H1 (cell line): ENCODE measurements around the gene DEPP1. TPM values are rescaled to one million over a fixed set of nuclear protein-coding genes. Genes with fewer than 3 reads are reported as not detected.
A peak's percentile ranks its signal among the peaks of the same experiment; 100 is the strongest.

Experiments
- CTCF ChIA-PET: fragments of 300-600 bp; sonication (Branson Sonifier 250); formaldehyde crosslinking; loops from one replicate; lab custom pipeline; 2021; ENCODE audit not compliant: partially characterized antibody; lab: Charles Lee
- POLR2A ChIA-PET: fragments of 300-600 bp; sonication (Branson Sonifier 250); formaldehyde crosslinking; loops from one replicate; lab custom pipeline; 2021; ENCODE audit warnings: inconsistent platforms; ENCODE audit not compliant: partially characterized antibody; lab: Charles Lee
- DNase-seq, 2 experiments: peaks; one replicate each; pipeline versions ENCODE4 v3.0.0 to v3.0.0-alpha.2; 2010 to 2022; ENCODE audit warnings: low spot score in 2 of 2, low read depth in 1 of 2, mixed read lengths in 1 of 2
- FAIRE-seq: peaks from 2 replicates; lab custom pipeline; 2011; peaks lifted over from hg19 to GRCh38; lab: Jason Lieb, UNC
- H2AFZ ChIP-seq: 2 replicates; pipeline ENCODE4 v1.8.1; 2012; ENCODE audit warnings: low read length, inconsistent platforms
- H2AK5ac ChIP-seq: 2 replicates; pipeline ENCODE4 v1.6.1; 2013; ENCODE audit warnings: low read depth, low read length
- H2BK120ac ChIP-seq: replicated peaks from 2 replicates; pipeline ENCODE3; 2013; ENCODE audit warnings: low read depth, low read length, inconsistent platforms
- H2BK12ac ChIP-seq: 2 replicates; pipeline ENCODE4 v1.6.1; 2013; ENCODE audit warnings: low read depth, low read length
- H2BK15ac ChIP-seq: 2 replicates; pipeline ENCODE4 v1.6.1; 2013; ENCODE audit warnings: low read length
- H2BK20ac ChIP-seq: 2 replicates; pipeline ENCODE4 v1.6.1; 2013; ENCODE audit warnings: low read length
- H2BK5ac ChIP-seq: 2 replicates; pipeline ENCODE4 v1.6.1; 2013; ENCODE audit warnings: low read depth, low read length
- H3K14ac ChIP-seq: 2 replicates; pipeline ENCODE4 v1.6.1; 2013; ENCODE audit warnings: inconsistent platforms; ENCODE audit not compliant: insufficient read length
- H3K18ac ChIP-seq: 2 replicates; pipeline ENCODE4 v1.6.1; 2013; ENCODE audit warnings: low read length; ENCODE audit errors: extremely low read depth
- H3K23ac ChIP-seq: 2 replicates; pipeline ENCODE4 v1.6.1; 2013; ENCODE audit warnings: inconsistent platforms; ENCODE audit not compliant: insufficient read length
- H3K23me2 ChIP-seq: 2 replicates; pipeline ENCODE4 v1.6.1; 2013; ENCODE audit warnings: low read depth, low read length
- H3K27ac ChIP-seq: 2 replicates; pipeline ENCODE4 v1.6.1; 2011; ENCODE audit warnings: low read depth, low read length, inconsistent platforms
- H3K27me3 ChIP-seq, 4 experiments: replicated peaks in 1 of 4; 1 replicate in 1 of 4; 2 replicates in 3 of 4; pipeline versions ENCODE4 v1.6.1 to v1.8.1; 2011 to 2013; ENCODE audit warnings: low read length in 3 of 4, mild to moderate bottlenecking in 3 of 4, inconsistent platforms in 2 of 4, mixed read lengths in 2 of 4, moderate library complexity in 1 of 4; ENCODE audit not compliant: control insufficient read depth in 3 of 4, insufficient read depth in 3 of 4; ENCODE audit errors: extremely low read depth in 1 of 4
- H3K36me3 ChIP-seq, 4 experiments: 2 replicates each; pipeline versions ENCODE4 v1.6.1 to v1.8.1; 2011 to 2013; ENCODE audit warnings: mild to moderate bottlenecking in 4 of 4, low read length in 3 of 4, moderate library complexity in 2 of 4, control low read depth in 1 of 4, inconsistent platforms in 1 of 4; ENCODE audit not compliant: insufficient read depth in 4 of 4, control insufficient read depth in 2 of 4
- H3K4ac ChIP-seq: replicated peaks from 2 replicates; pipeline ENCODE3; 2013; ENCODE audit warnings: low read length, low read depth, mixed read lengths, inconsistent platforms; ENCODE audit not compliant: insufficient read length
- H3K4me1 ChIP-seq, 4 experiments: replicated peaks in 1 of 4; 1 replicate in 1 of 4; 2 replicates in 3 of 4; pipeline versions ENCODE4 v1.6.1 to v1.8.1; 2011 to 2013; ENCODE audit warnings: low read length in 3 of 4, inconsistent platforms in 2 of 4, mixed read lengths in 1 of 4; ENCODE audit not compliant: insufficient read depth in 4 of 4, control insufficient read depth in 3 of 4
- H3K4me2 ChIP-seq, 2 experiments: 2 replicates each; pipeline versions ENCODE4 v1.6.1 to v1.8.1; 2011 to 2013; ENCODE audit warnings: low read depth in 2 of 2, low read length in 2 of 2, control low read depth in 1 of 2, inconsistent platforms in 1 of 2, mild to moderate bottlenecking in 1 of 2; ENCODE audit not compliant: insufficient read depth in 1 of 2
- H3K4me3 ChIP-seq, 4 experiments: fragments of 200-600, 300-600 bp in 1 of 4; sonication (generic), shearing (Covaris generic), sonication (Bioruptor Twin) in 1 of 4; 2 replicates each; pipeline versions ENCODE4 v1.5.1 to v1.8.1; 2011 to 2016; ENCODE audit warnings: low read length in 4 of 4, low read depth in 3 of 4, control low read depth in 2 of 4, inconsistent platforms in 2 of 4, mild to moderate bottlenecking in 2 of 4, mixed read lengths in 1 of 4, moderate library complexity in 1 of 4; ENCODE audit not compliant: insufficient read depth in 2 of 4; ENCODE audit errors: extremely low read depth in 1 of 4
- H3K56ac ChIP-seq: replicated peaks from 2 replicates; pipeline ENCODE3; 2013; ENCODE audit warnings: low read depth, mild to moderate bottlenecking, mixed read lengths, low read length, inconsistent platforms; ENCODE audit not compliant: insufficient read length
- H3K79me1 ChIP-seq: 2 replicates; pipeline ENCODE4 v1.6.1; 2013; ENCODE audit warnings: low read depth, low read length, control low read depth
- H3K79me2 ChIP-seq, 2 experiments: 2 replicates each; pipeline versions ENCODE4 v1.6.1 to v1.8.1; 2012 to 2013; ENCODE audit warnings: low read length in 2 of 2, mild to moderate bottlenecking in 2 of 2, inconsistent platforms in 1 of 2; ENCODE audit not compliant: insufficient read depth in 2 of 2, control insufficient read depth in 1 of 2
- H3K9ac ChIP-seq, 4 experiments: replicated peaks in 1 of 4; 1 replicate in 1 of 4; 2 replicates in 3 of 4; pipeline versions ENCODE4 v1.6.1 to v1.8.1; 2011 to 2013; ENCODE audit warnings: low read depth in 3 of 4, low read length in 3 of 4, control low read depth in 2 of 4, mild to moderate bottlenecking in 2 of 4, moderate library complexity in 2 of 4, inconsistent platforms in 1 of 4; ENCODE audit errors: extremely low read depth in 1 of 4
- H3K9me3 ChIP-seq, 2 experiments: 2 replicates each; pipeline versions ENCODE4 v1.6.1 to v1.8.1; 2012 to 2013; ENCODE audit warnings: mild to moderate bottlenecking in 2 of 2, moderate library complexity in 2 of 2, control low read depth in 1 of 2, inconsistent platforms in 1 of 2, low read depth in 1 of 2, low read length in 1 of 2, mixed read lengths in 1 of 2; ENCODE audit not compliant: insufficient read depth in 2 of 2
- H4K20me1 ChIP-seq, 2 experiments: replicated peaks in 1 of 2; 2 replicates each; pipeline versions ENCODE3 to v1.8.1; 2011 to 2013; ENCODE audit warnings: inconsistent platforms in 2 of 2, low read length in 2 of 2, mild to moderate bottlenecking in 1 of 2; ENCODE audit not compliant: insufficient read depth in 2 of 2, control insufficient read depth in 1 of 2
- H4K5ac ChIP-seq: 2 replicates; pipeline ENCODE4 v1.6.1; 2013; ENCODE audit warnings: low read length, low read depth, mixed read lengths, inconsistent platforms; ENCODE audit not compliant: insufficient read length
- H4K8ac ChIP-seq: 2 replicates; pipeline ENCODE4 v1.8.0; 2013; ENCODE audit warnings: mild to moderate bottlenecking, moderate library complexity, low read length, inconsistent platforms; ENCODE audit not compliant: insufficient read depth; ENCODE audit errors: extremely low read depth
- H4K91ac ChIP-seq: replicated peaks from 2 replicates; pipeline ENCODE3; 2013; ENCODE audit warnings: low read length, mixed read lengths, inconsistent platforms; ENCODE audit not compliant: insufficient read length
- BACH1 ChIP-seq: IDR thresholded peaks from 2 replicates; pipeline ENCODE4 v1.6.1; 2012; ENCODE audit warnings: low read length, improper control_type of control experiment
- CREB1 ChIP-seq: IDR thresholded peaks from 2 replicates; pipeline ENCODE4 v1.6.1; 2012; ENCODE audit warnings: inconsistent platforms
- E2F6 ChIP-seq: IDR thresholded peaks from 2 replicates; pipeline ENCODE4 v1.6.1; 2012; ENCODE audit warnings: inconsistent platforms
- JUND ChIP-seq: IDR thresholded peaks from 2 replicates; pipeline ENCODE4 v1.6.1; 2011; ENCODE audit warnings: mild to moderate bottlenecking, improper control_type of control experiment, low read length
- RAD21 ChIP-seq, 2 experiments: IDR thresholded peaks in 1 of 2; conservative IDR thresholded peaks in 1 of 2; 2 replicates each; pipeline ENCODE4 v1.6.1; 2011; ENCODE audit warnings: low read depth in 2 of 2, low read length in 2 of 2, improper control_type of control experiment in 1 of 2, inconsistent platforms in 1 of 2, mild to moderate bottlenecking in 1 of 2, moderate library complexity in 1 of 2
- RNF2 ChIP-seq: fragments of 200-900, 300-1000 bp; sonication (generic); IDR thresholded peaks from 2 replicates; pipeline ENCODE4 v1.7.1; 2016; ENCODE audit warnings: borderline replicate concordance, low read depth, mild to moderate bottlenecking, antibody characterized with exemption, low read length; ENCODE audit not compliant: poor library complexity, severe bottlenecking; ENCODE audit errors: missing control alignments
- RXRA ChIP-seq: IDR thresholded peaks from 2 replicates; pipeline ENCODE4 v1.6.1; 2011; ENCODE audit warnings: low read depth, mild to moderate bottlenecking, low read length, moderate library complexity; ENCODE audit not compliant: insufficient read depth
- SAP30 ChIP-seq: fragments of 300-600 bp; sonication (generic); IDR thresholded peaks from 2 replicates; pipeline ENCODE4 v1.7.1; 2012; ENCODE audit warnings: low read length, moderate library complexity, mild to moderate bottlenecking, inconsistent platforms; ENCODE audit not compliant: insufficient read depth, insufficient replicate concordance
- SUZ12 ChIP-seq: fragments of 200-600 bp; sonication (generic); IDR thresholded peaks from 2 replicates; pipeline ENCODE4 v1.6.1; 2012; ENCODE audit warnings: mild to moderate bottlenecking, inconsistent platforms, low read length, moderate library complexity, mixed read lengths
- TAF7 ChIP-seq: optimal IDR thresholded peaks from 2 replicates; pipeline ENCODE3; 2011; ENCODE audit warnings: low read depth, mild to moderate bottlenecking, inconsistent platforms, low read length, moderate library complexity, borderline replicate concordance
- YY1 ChIP-seq: IDR thresholded peaks from 2 replicates; pipeline ENCODE4 v1.6.1; 2011; ENCODE audit warnings: low read depth, mild to moderate bottlenecking, low read length
- WGBS, 2 experiments: shearing (Covaris generic) in 1 of 2; methylation state at CpG; one replicate each; pipeline versions ENCODE4 v1.1.6 to v1.1.7; 2013 to 2015; ENCODE audit warnings: low lambda C conversion rate in 2 of 2, mixed read lengths in 2 of 2, inconsistent platforms in 1 of 2, low coverage in 1 of 2, missing lambda C conversion rate in 1 of 2; ENCODE audit not compliant: insufficient replicate concordance in 2 of 2, insufficient coverage in 1 of 2, insufficient read length in 1 of 2; ENCODE audit errors: extremely low coverage in 1 of 2, missing lambda C conversion rate in 1 of 2; 5-methylcytosine and 5-hydroxymethylcytosine counted together
- polyA plus RNA-seq, 7 experiments: library from polyadenylated mRNA; depleted of rRNA in 3 of 7; stranded (reverse) in 5 of 7; unstranded in 2 of 7; fragments of >200 nt in 5 of 7; fragments of 200-250 nt in 2 of 7; gene quantifications; 1 replicate in 5 of 7; 2 replicates in 1 of 7; 4 replicates in 1 of 7; pipeline versions ENCODE4 v1.2.1 to v1.2.3, GENCODE V29; 2011 to 2013; ENCODE audit warnings: missing spikeins in 2 of 7, mixed read lengths in 2 of 7
- total RNA-seq: library from RNA; stranded (reverse); fragmentation: NEBNext Ultra II Directional; extraction: Animal tissue kit (Norgen Biotek cat#: 25700); gene quantifications from 2 replicates; pipeline ENCODE4 v1.2.1, GENCODE V29; 2021

Gene DEPP1
- total and polyA plus RNA-seq, 2 of the 8 experiments (the other 6 are each of a cell fraction or from before 2014, with no cell fraction given): 0.67 to 4.5 TPM

- Histone ChIP-seq H3K4me1 (peaks cover 2 to 36% (median 22%) of the 10 kb centered on the region in 4 experiments; a peak in 6 of 7 replicates), H2BK120ac (no peak overlapping the region), H4K91ac (no peak overlapping the region), H3K79me2 (no peaks in the 10 kb centered on the region), H3K4me2 (no peak overlapping the region), H3K23me2 (no peaks in the 10 kb centered on the region), H2BK5ac (no peak overlapping the region), H2BK15ac (no peak overlapping the region), H3K9ac (no peak overlapping the region), H3K4me3 (no peak overlapping the region), H3K36me3 (peaks cover 0 to 3% (median 1%) of the 10 kb centered on the region in 4 experiments; a peak in 1 of 8 replicates), H4K20me1 (no peaks in the 10 kb centered on the region), H2AFZ (no peak overlapping the region), H2AK5ac (no peak overlapping the region; the same call in 1 of the 2 replicates), H3K27me3 (peaks cover 0 to 3% (median 1%) of the 10 kb centered on the region in 4 experiments; a peak in 4 of 7 replicates), H3K18ac (no peak overlapping the region), H3K27ac (no peak overlapping the region), H3K23ac (no peak overlapping the region), H3K4ac (no peak overlapping the region), H4K5ac (no peak overlapping the region), H3K79me1 (no peaks in the 10 kb centered on the region), H3K56ac (no peak overlapping the region), H3K14ac (no peak overlapping the region), H2BK12ac (0 out of 2 replicates have a peak overlapping the region, but pooled peaks have one; percentile 53), H3K9me3 (no peaks in the 10 kb centered on the region), H4K8ac (no peak overlapping the region), H2BK20ac (no peak overlapping the region)
- ChIA-PET CTCF (interaction anchor here (0.9 to 12.1 kb wide), 8 partner anchors 10 to 94 kb away, joined by 3 to 117 read pairs (median 4); partner anchors contain the start of gene DEPP1), POLR2A (interaction anchor here (0.6 to 1.1 kb wide), 3 partner anchors 11 to 60 kb away, joined by 3 to 4 read pairs (median 3); no protein-coding TSS in a partner anchor)
- DNase-seq (no peak), FAIRE-seq (no peak)
- 94% methylated on average over 14 of the region's 14 CpGs; no CpG with 5 or more reads in 1 of the 2 experiments for WGBS, 2 experiments
- no peak for TF ChIP-seq CREB1
- no peak for TF ChIP-seq TAF7
- no peak for TF ChIP-seq RNF2
- TF ChIP-seq SAP30: no peak
- TF ChIP-seq E2F6: no peak
- TF ChIP-seq JUND: no peak
- TF ChIP-seq BACH1: no peak
- no peak for TF ChIP-seq RAD21 (IDR thresholded peaks at IDR 0.05 in 1 of 2, conservative IDR thresholded peaks at IDR 0.05 in 1 of 2; ENCODE audit: low read depth in 2 of 2, low read length in 2 of 2)
- TF ChIP-seq YY1: no peak
- no peak for TF ChIP-seq SUZ12
- no peak for TF ChIP-seq RXRA
Measured at GRCh38 chr10:44993226-44993921, 14.8 kb upstream of the DEPP1 start.
